Measurements from ENCODE around the gene HOXC12.
A peak's percentile ranks its signal among the peaks of the same experiment; 100 is the strongest.

Gene HOXC12

GRCh38 chr12:53989227-53990113 lies 34.8 kb downstream of the HOXC12 start:
- peaks cover 75% of the 10 kb centered on the region for H3K27me3 ChIP-seq (ENCODE audit: insufficient read depth, low read length, poor library complexity)
- H3K4me2 ChIP-seq (ENCODE audit: insufficient read depth, low read length): peak overlapping the region; percentile 46
- H3K27ac ChIP-seq (ENCODE audit: low read length): no peak overlapping the region
- no peaks in the 10 kb centered on the region for H3K79me2 ChIP-seq (ENCODE audit: insufficient read depth, low read length)
- peak overlapping the region in 1 of 2 experiments; percentile 31; a peak in 2 of 4 replicates for H3K4me3 ChIP-seq (ENCODE audit: low read depth in 1 of 2, low read length in 2 of 2)
- H2AFZ ChIP-seq (ENCODE audit: low read depth, low read length): no peak overlapping the region
- ATAC-seq (ENCODE audit: insufficient read depth, low read depth) (peak; percentile 79), DNase-seq (peak; percentile 61)
- peaks cover 13% of the 10 kb centered on the region for H3K4me1 ChIP-seq (ENCODE audit: insufficient read depth, low read length)
- no peaks in the 10 kb centered on the region for H4K20me1 ChIP-seq (ENCODE audit: insufficient read depth, low read length)
- peak; percentile 55 for TF ChIP-seq EZH2 (IDR thresholded peaks at IDR 0.05; ENCODE audit: borderline replicate concordance, low read depth, low read length, severe bottlenecking)
- TF ChIP-seq, protein P1, sequence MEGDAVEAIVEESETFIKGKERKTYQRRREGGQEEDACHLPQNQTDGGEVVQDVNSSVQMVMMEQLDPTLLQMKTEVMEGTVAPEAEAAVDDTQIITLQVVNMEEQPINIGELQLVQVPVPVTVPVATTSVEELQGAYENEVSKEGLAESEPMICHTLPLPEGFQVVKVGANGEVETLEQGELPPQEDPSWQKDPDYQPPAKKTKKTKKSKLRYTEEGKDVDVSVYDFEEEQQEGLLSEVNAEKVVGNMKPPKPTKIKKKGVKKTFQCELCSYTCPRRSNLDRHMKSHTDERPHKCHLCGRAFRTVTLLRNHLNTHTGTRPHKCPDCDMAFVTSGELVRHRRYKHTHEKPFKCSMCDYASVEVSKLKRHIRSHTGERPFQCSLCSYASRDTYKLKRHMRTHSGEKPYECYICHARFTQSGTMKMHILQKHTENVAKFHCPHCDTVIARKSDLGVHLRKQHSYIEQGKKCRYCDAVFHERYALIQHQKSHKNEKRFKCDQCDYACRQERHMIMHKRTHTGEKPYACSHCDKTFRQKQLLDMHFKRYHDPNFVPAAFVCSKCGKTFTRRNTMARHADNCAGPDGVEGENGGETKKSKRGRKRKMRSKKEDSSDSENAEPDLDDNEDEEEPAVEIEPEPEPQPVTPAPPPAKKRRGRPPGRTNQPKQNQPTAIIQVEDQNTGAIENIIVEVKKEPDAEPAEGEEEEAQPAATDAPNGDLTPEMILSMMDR (IDR thresholded peaks at IDR 0.05; ENCODE audit: borderline replicate concordance, extremely low read depth, low read length, poor library complexity, severe bottlenecking): peak; percentile 73
- no peaks in the 10 kb centered on the region for H3K9me3 ChIP-seq (ENCODE audit: insufficient read depth, low read length, severe bottlenecking)
- H3K36me3 ChIP-seq (ENCODE audit: insufficient read depth, low read length): no peaks in the 10 kb centered on the region
- H3K9ac ChIP-seq (ENCODE audit: low read depth, low read length): no peak overlapping the region

GRCh38 chr12:53990311-53991076 lies 35.8 kb downstream of the HOXC12 start:
- Histone ChIP-seq H4K20me1 (ENCODE audit: insufficient read depth, low read length) (no peaks in the 10 kb centered on the region), H3K79me2 (ENCODE audit: insufficient read depth, low read length) (no peaks in the 10 kb centered on the region), H3K9ac (ENCODE audit: low read depth, low read length) (no peak overlapping the region), H3K27me3 (ENCODE audit: insufficient read depth, low read length, poor library complexity) (peaks cover 83% of the 10 kb centered on the region), H3K36me3 (ENCODE audit: insufficient read depth, low read length) (no peaks in the 10 kb centered on the region), H3K4me2 (ENCODE audit: insufficient read depth, low read length) (no peak overlapping the region), H3K4me3 (ENCODE audit: low read depth in 1 of 2, low read length in 2 of 2) (no peak overlapping the region), H3K9me3 (ENCODE audit: insufficient read depth, low read length, severe bottlenecking) (no peaks in the 10 kb centered on the region), H2AFZ (ENCODE audit: low read depth, low read length) (no peak overlapping the region), H3K4me1 (ENCODE audit: insufficient read depth, low read length) (peaks cover 20% of the 10 kb centered on the region), H3K27ac (ENCODE audit: low read length) (no peak overlapping the region)
- DNase-seq (no peak), ATAC-seq (ENCODE audit: insufficient read depth, low read depth) (no peak)
- TF ChIP-seq, protein P1 (IDR thresholded peaks at IDR 0.05; ENCODE audit: borderline replicate concordance, extremely low read depth, low read length, poor library complexity, severe bottlenecking): no peak
- TF ChIP-seq EZH2 (IDR thresholded peaks at IDR 0.05; ENCODE audit: borderline replicate concordance, low read depth, low read length, severe bottlenecking): peak; percentile 28

GRCh38 chr12:53991077-53991460 lies 36.4 kb downstream of the HOXC12 start:
- no peak overlapping the region for H3K9ac ChIP-seq (ENCODE audit: low read depth, low read length)
- no peak overlapping the region for H3K4me2 ChIP-seq (ENCODE audit: insufficient read depth, low read length)
- no peak overlapping the region for H3K4me3 ChIP-seq (ENCODE audit: low read depth in 1 of 2, low read length in 2 of 2)
- peaks cover 89% of the 10 kb centered on the region for H3K27me3 ChIP-seq (ENCODE audit: insufficient read depth, low read length, poor library complexity)
- no peaks in the 10 kb centered on the region for H3K9me3 ChIP-seq (ENCODE audit: insufficient read depth, low read length, severe bottlenecking)
- no peaks in the 10 kb centered on the region for H3K36me3 ChIP-seq (ENCODE audit: insufficient read depth, low read length)
- no peaks in the 10 kb centered on the region for H4K20me1 ChIP-seq (ENCODE audit: insufficient read depth, low read length)
- no peak for ATAC-seq (ENCODE audit: insufficient read depth, low read depth)
- H2AFZ ChIP-seq (ENCODE audit: low read depth, low read length): no peak overlapping the region
- no peaks in the 10 kb centered on the region for H3K79me2 ChIP-seq (ENCODE audit: insufficient read depth, low read length)
- no peak overlapping the region for H3K27ac ChIP-seq (ENCODE audit: low read length)
- peaks cover 25% of the 10 kb centered on the region for H3K4me1 ChIP-seq (ENCODE audit: insufficient read depth, low read length)
- DNase-seq: no peak
- TF ChIP-seq, protein P1 (IDR thresholded peaks at IDR 0.05; ENCODE audit: borderline replicate concordance, extremely low read depth, low read length, poor library complexity, severe bottlenecking): no peak
